NCI-H526 (cell line): ENCODE results near the gene ITSN2.

Experiments
- DNase-seq, 2 experiments: peaks; one replicate each; lab custom pipeline; 2025; lab: John Stamatoyannopoulos, UW

ITSN2 gene

DNA sequence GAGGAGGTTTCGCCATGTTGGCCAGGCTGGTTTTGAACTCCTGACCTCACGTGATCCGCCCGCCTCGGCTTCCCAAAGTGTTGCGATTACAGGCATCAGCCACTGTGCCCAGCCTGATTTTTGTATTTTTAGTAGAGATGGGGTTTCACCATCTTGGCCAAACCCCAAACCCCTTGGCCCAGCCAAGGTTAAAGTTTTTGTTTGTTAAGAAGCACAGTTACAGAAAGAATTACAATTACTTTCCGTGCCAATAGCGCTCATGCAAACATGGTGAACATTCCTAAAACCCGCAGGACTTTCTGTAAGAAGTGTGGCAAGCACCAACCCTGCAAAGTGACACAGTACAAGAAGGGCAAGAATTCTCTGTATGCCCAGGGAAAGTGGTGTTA lies 26.1 kb downstream of the ITSN2 start:
- DNase-seq: no peak

DNA sequence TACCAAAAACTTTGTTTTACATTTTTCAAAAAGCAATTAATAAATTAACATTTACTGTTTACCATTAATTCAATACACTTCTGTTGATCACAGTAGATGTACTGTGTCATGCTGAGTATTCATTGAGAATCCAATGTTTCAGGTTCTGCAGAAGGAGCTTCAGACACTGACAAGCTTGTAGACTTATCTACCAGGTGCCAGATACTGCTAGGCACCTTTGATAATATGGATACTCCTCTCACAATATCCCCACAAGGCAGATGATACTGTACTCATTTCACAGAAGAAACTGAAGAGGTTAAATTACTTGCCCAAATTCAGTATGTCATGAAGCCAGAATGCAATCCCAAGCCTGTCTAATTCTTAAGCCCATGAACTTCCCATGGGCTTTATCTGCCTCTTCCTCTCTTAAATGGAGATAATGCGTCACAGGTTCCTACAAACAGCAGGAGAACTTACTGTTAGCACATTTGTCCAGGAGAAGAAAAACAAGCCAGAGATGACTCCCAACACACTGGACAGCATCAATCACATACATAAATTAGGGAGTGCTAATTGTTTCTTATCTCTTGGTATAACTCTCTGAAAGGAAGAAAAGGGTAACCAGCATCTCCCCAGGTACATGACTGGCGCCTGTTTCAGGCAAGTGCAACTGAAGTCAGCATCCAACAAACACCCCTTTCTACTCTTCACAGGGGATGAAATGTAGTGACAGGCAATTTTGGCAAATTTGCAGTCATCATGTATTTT lies 27.4 kb downstream of the ITSN2 start:
- DNase-seq: no peak

DNA sequence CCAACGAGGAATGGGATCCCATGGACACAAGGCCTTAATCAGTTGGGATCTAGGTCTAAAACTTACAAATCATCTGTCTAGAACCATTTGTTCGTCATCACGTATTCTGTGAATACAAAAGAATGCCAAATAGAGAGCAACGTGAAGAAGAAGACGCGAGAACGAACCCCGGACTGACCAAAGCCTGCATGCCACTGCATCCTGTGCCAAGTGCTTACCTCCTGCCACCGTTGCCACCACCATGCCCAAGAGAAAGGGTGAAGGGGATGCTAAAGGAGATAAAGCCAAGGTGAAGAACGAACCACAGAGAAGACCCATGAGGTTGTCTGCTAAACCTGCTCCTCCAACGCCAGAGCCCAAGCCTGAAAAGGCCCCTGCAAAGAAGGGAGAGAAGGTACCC lies 30.2 kb downstream of the ITSN2 start:
- no peak for DNase-seq

DNA sequence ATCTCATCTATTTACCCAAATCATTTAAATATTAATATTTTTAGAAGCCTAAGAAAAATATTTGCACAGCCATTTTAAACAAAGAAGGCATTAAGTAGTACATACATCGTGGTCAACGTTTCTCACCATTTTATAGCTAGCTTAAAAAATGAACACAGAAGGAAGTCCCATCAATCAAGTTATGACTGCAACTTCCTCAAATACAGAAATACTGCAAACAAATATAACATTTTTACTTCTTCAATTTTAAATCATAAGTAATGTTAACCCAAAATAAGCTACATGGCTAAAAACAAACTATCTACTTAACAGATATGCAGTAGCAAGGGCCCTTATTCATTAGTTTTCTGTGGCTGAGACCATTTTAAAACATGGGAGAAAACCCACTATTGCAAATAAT lies 30.6 kb downstream of the ITSN2 start:
- DNase-seq: peak in 1 of 2 experiments; percentile 10

DNA sequence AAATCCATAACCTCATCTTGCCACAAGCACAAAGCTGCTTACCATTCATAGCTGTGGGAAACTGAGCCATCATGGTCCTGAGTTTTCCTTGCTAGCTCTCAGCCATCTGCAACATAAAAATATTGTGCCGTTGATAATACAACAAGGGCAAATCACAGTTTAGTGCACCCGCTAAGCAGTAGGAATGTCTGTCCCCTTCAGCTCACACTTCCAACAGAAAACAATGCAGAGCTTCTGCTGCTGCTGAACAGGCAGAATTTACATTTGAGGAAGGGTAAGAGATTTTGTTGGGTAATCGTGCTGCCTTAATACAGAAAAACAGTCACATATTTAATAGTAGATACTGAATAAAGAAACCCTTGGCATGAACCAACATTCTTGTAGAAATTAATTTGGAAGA lies 32.3 kb downstream of the ITSN2 start:
- DNase-seq: peak in 1 of 2 experiments; percentile 21

DNA sequence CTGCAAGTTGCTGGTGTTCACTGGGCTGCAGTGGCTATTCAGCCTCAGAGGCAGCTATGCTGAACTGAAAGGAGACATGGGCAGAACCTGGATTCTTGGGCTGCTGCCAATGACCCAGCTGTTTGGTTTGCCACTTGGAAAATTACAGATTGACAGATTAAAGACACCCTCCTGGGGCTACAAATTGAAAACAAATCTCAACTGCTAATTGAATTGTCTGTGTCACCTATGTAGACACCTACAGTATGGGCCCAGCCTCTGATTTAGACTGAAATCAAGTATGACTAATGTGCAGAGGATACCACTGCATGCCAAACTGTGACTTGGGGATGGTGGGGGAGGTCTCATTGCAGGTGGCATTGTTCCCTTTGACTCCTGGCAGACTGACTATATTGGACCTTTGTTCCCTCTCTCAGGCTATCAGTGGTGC lies 42.8 kb downstream of the ITSN2 start:
- DNase-seq: no peak

DNA sequence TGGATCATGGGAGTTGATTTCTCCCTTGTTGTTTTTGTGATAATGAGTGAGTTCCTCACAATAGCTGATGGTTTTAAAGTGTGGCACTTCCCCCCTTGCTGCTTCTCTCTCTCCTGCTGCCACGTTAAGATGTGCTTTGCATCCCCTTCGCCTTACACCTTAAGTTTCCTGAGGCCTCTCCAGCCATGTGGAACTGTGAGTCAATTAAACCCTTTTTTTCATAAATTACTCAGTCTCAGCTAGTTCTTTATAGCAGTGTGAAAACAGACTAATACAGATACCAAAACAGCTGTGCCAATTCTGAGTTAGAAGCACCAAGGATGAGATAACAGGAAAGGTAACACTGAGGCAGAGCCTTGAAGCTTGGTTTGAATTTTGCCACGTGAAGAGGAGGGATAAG lies 44.7 kb downstream of the ITSN2 start:
- no peak for DNase-seq

DNA sequence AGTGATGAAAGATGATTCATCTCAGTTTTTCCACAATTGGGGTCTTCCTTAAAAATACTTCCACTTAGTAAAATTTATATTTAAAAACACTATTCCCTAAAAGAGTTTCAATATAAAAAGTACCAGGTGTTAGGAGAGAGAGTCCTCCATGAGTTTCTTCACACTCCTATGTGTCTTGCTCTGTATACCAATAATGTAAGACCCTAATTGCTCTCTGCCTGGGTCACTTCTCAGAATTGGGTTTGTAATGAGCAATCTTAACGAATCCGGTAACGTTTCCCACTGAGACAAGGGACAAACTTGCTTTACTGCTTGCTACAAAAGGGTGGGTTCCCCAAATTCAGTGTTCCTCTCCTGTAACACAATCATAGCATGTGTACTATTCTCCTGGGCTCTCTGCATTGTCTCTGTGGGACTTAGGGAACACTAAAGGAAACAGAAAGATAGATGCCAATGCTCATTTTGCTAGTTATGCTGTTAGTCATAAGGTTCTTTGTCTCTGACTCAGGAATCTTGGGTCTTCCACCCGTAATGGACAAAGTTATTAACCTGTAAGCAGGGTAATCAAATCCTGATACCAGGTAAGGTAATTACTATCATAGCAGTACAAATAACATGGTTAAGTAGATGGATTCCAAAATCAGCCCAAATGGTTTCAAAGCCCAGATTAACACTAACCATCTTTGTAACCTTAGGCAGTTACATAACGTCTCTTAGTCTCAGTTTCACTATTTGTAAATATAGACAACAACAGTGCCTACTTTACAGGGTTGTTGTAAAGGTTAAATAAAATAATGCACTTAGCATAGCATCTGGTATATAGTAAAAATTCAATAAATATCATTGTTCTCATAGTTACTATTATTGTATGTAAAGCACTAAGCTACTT lies 46.3 kb downstream of the ITSN2 start:
- DNase-seq: no peak

DNA sequence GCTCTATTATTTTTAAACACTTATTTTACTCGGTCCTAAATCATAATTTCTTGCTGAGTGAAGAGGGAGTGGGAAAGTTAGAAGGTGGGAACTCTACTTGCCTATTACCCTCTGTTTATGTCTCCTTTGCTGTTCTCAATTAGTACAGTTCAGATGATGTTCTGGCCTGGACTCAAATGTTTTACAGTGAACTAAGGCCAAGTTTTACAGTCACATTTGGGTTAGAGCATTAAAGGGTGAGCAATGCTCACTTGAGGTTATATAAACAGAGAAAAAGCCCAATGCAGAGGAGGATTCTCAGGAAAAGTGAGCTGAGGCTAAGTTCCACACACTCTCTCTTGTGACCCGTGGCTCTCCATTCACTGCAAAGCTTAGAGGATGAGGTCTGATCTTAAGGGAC lies 52.4 kb downstream of the ITSN2 start:
- no peak for DNase-seq

DNA sequence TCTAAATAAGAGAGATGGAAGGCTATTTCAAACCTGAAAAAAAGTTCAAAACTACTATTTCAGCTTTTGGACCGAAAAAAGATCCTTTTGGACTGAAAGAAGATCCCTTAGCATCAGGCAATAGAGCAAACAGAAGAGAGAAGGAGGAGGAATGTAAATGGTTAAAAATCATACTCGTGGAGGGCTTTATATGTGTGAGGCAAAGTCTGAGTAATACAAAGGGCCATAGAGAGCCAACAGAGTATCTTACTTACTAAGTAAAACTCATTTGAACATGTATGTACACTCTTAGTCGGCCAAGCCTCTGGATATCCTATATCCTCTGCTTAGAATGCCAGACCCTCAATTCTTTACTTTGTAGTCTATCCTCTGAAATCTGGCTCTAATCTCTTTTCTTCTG lies 55.7 kb downstream of the ITSN2 start:
- no peak for DNase-seq

DNA sequence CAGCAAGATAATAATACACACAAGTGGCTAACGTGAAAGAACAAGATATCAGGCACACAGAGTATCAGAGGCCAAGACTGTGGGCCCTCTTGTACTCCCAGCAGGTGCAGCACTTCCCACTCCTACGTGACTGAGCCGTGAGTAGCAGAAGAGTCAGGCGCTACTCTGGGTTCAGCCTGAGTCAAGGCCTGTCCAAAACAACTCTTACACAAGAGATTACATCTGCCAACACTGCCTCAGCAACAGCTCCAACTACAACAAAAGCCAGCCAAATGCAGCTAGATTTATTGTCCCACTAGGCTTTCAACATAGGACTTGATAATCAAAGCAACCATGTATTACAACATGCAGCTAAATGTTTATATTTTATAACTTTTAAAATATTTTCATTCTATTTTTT lies 56.2 kb downstream of the ITSN2 start:
- no peak for DNase-seq

DNA sequence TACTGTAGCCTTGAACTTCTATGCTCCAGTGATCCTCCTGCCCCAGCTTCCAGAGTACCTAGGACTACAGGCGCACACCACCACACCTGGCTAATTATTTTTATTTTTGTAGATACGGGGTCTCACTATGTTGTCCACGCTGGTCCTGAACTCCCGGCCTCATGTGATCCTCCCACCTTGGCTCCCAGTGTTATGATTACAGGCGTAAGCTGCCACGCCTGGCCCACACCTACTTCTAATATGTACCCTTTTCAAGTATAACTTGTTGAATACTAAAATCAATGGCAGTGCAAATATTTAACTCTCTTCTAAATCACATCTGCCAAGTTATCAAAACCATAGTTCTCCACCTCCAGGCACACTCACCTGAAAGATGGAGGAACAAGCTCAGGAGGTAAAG lies 58.7 kb downstream of the ITSN2 start:
- DNase-seq: no peak

DNA sequence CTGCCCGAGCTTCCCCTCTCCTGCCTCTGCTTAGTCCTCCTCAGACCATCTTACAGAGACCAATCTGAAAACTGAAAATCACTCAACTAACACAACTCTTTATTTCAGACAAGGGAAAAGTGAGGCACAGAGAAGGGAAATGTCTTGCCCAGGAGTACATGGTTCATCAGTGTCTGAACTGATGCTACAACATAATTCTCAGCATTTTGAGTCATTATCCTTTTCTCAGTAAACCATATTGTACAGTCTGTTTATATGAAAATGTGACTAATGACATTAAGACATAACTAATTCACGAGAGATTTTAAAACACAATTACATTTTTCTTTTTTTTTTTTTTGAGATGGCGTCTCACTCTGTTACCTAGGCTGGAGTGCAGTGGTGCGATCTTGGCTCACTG lies 62.7 kb downstream of the ITSN2 start:
- no peak for DNase-seq

DNA sequence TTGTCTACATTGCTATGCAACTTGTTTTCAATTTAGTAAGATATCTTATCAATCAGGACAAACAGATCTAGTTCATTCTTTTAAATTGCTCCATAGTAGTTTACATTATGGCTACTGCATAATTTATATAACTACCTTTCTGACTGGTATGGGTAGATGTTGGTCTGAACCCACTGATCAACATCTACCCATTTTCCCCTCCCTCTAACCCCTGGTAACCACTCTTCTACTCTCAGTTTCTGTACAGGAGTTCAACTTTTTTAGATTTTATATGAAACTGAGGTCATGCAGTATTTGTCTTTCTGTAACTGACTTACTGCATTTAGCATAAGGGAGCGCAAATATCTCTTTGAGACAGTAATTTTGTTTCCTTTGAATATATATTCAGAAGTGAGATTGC lies 73.2 kb downstream of the ITSN2 start:
- peak in 1 of 2 experiments; percentile 35 for DNase-seq

DNA sequence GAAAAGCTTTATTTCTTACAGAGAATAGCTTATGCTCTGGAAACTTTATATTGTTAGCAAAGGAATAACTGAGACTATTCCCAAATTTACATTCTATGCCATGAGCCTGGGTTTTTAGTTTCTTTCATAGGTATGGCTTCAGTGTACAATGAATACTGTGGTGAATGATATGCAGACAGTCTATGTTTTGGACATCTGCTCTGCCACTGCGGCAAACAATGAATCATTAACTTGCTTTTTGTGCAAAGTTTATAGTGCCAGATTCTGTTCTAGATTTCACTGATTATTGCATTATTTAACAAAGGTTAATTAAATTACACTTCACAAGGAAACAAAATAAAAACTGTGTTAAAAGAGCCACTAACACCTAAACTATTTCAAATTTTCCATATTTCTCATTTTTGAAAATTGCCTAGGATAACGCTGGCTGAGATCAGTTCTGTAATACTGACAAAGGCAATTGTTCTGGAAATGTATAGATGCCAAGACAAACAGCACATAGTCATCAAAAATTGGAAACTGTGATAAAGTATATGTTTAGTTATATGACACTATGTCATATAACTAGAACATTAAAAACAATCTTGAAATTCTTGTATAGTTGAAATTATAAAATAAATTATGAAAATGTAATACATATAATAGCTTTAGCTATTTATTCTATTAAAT lies 74.7 kb downstream of the ITSN2 start:
- DNase-seq: peak in 1 of 2 experiments; percentile 8

DNA sequence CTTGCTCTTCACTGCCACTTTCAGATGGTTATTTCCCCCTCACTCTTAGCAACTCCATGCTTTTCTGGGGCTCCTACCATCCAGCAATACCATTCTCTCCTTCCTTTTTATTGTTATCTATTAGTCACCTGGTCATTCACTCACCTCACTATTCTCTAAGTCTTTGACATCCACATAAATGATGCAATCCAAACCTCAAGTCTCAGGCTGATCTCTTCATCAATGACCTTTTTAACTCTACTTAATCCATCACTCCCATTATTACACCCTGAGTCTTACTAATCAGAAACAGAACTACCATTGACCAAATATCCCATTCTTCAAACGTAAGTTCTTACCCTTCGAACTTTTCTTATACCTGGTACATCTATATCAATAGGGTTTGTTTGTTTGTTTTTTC lies 79.7 kb downstream of the ITSN2 start:
- DNase-seq: no peak

DNA sequence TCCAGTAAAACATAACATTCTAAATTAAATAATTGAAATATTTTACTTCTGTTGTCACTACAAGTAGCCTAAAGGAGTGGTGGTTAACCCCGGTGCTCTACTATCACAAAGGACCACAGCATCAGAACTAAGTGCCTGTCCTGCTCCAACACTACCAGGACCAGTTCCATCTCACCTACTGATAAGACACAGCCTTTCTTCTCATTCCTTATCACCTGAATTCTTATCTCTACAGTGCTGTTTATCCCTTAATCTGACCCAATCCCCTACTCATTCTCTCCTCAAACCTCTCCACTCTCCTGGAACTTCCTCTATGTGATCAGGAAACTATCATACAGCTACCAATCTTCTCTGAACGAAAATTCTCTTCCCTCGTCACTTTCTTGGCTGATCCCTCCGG lies 80.2 kb downstream of the ITSN2 start:
- DNase-seq: no peak

DNA sequence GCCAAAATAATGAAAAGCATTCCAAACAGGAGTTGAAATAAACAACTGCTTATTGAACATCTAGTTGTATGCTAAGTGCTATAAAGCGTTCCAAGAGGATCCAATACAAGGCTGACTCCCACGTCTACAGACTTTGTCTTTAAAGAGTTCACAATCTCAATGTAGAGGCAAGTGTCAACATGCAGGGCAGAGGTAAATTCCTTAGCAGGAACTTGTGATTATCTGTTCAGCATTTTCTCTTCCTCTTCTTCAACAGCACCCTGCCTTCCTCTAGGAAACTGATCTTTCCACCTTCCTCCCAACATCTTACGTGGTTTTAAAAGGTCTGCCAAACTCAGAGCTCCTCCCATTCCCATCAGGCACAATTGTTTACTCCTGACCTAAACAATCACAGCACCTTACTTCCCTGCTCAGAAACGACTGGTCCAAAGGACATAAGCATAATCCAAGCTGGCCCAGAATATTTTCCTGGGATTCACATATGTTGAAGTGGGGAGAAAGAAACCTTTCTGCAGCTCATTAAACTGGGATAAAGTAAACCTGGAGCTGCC lies 83.9 kb downstream of the ITSN2 start:
- DNase-seq: no peak

DNA sequence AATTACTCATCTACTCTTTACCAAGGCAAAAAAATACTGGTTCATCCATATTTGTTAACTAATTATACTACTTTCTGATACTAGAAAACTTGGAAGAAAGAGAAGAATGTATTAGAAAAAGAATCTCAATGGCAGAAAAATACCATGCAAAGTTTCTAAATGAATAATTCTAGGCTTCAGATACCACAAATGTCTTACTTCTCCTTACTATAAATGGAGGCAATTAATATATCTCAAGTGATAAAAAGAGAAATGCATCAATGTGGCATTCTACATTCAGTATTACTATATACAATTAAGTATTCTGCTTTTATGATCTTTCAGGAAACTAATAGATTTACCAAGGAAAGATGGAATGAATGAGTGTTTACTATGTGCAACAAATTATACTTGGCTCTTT lies 85.5 kb downstream of the ITSN2 start:
- no peak for DNase-seq

DNA sequence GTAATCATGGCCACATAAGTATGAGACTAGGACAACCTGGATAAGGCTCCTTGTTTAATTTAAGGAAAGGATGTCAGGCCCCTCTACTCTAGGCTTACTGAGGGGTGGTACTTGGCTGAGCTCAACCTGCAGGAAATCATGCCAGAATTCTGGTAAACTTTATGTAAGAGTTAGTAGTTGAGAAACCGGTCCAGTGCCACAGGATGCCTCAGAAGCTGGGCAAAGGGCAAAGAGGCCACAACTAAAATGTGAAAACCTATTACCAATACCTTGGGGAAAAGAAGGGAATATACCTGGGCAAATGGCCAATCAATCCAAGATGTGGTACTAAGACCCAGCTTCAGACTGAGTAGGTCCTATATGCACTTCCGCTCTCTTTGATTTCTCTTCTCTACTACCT lies 86.7 kb downstream of the ITSN2 start:
- DNase-seq: no peak

DNA sequence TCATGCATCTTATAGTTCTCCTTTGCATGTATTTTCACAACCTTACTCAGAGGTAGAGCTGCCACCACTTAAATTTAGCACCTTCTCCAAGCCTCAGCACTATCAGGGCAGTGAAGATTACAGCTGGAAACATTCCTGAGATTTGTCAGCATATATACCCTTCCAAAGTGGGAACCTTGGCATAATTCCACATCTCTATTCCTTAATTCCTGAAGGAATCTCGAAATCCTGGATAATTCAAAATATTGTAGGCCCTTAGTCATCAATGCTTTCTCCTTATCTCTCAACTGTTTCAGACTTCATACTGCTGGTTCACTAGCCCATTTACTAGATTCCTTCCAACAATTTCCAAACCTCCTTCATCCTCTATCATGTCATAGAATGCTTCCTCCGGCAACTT lies 87.4 kb downstream of the ITSN2 start:
- no peak for DNase-seq

DNA sequence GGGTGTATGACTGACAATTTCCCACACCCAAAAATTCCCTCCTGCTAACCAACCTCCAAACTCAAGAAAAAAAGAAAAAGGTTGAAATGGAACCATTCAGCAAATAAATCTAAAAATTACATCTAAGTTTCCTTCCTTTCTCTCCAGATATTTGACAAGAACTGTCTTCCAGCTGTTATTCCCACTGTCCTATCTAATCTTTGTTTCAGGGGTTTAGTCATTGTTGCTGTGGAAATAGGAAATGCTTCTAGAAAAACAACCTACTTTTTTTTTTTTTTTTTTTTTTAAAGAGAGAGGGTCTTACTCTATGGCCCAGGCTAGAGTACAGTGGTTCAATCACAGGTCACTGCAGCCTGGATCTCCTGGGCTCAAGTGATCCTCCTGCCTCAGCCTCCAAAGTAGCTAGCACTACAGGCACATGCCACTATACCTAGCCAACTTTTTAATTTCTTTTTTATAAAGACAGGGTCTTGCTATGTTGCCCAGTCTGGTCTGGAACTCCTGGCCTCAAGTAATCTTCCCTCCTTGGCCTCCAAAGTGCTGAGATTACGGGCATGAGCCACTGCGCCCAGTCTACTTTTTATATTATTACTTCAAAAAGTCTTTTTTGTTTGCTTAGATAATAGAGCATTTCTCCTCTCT lies 88.1 kb downstream of the ITSN2 start:
- DNase-seq: no peak
